Subcutaneous abdominal adipose tissue (tissue), 5 donors: ENCODE measurements around the gene LHFPL5.

ENCODE experiments used
- H3K27ac ChIP-seq: one replicate; pipeline ENCODE4 v1.7.0; 2013; ENCODE audit warnings: low read depth, mild to moderate bottlenecking, inconsistent platforms, low read length, moderate library complexity
- H3K27me3 ChIP-seq, 5 donors: one replicate each; pipeline ENCODE4 v1.7.0; 2013; ENCODE audit warnings: low read length in 5 of 5, inconsistent platforms in 1 of 5; ENCODE audit not compliant: control insufficient read depth in 5 of 5, insufficient read depth in 4 of 5
- H3K36me3 ChIP-seq, 5 donors: one replicate each; pipeline ENCODE4 v1.7.0; 2013; ENCODE audit warnings: low read length in 5 of 5; ENCODE audit not compliant: control insufficient read depth in 5 of 5, insufficient read depth in 5 of 5
- H3K4me1 ChIP-seq, 5 donors: one replicate each; pipeline ENCODE4 v1.7.0; 2013; ENCODE audit warnings: low read length in 5 of 5, mild to moderate bottlenecking in 3 of 5, moderate library complexity in 1 of 5; ENCODE audit not compliant: control insufficient read depth in 5 of 5, insufficient read depth in 5 of 5
- H3K4me3 ChIP-seq, 5 donors: one replicate each; pipeline ENCODE4 v1.7.0; 2013; ENCODE audit warnings: low read length in 5 of 5, low read depth in 1 of 5
- H3K9ac ChIP-seq, 5 donors: one replicate each; pipeline ENCODE4 v1.7.0; 2013; ENCODE audit warnings: low read length in 5 of 5, mild to moderate bottlenecking in 4 of 5, moderate library complexity in 3 of 5
- H3K9me3 ChIP-seq, 5 donors: one replicate each; pipeline ENCODE4 v1.7.0; 2013; ENCODE audit warnings: low read length in 5 of 5; ENCODE audit not compliant: control insufficient read depth in 5 of 5
- donor health status: healthy.
- donor health status: healthy.
- donor health status: healthy.
- donor health status: healthy.
- donor health status: healthy.

The LHFPL5 gene

DNA sequence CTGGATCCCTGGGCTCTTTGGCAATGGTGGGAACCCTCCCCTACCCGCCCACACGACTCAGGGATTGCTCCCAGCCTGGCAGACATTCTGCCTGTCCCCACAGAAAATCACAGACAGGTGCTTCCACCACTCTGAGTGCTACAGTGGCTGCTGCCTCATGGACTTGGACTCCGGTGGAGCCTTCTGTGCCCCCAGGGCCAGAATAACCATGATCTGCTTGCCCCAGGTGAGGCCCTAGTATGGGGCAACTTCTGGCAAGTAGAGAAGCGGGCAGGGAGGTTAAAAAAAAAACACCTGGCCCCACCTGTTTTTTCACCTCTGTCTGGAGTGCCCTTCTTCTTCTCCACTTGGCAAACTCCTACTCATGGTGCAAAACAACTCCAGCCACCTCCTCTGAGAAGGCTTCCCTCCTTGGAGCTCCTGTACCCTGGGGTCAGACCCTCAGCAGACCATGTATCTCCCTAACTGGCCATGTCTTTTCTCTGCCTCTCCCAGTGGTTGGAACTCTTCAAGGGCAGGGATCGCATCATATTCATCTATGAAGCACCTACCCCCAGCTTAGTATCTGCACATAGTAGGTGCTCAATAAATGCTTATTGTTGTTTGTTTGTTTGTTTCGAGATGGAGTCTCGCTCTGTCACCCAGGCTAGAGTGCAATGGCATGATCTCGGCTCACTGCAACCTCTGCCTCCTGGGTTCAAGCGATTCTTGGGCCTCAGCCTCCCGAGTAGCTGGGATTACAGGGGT, 27.6 kb upstream of the LHFPL5 start:
- Histone ChIP-seq H3K4me3 (no peak overlapping the region), H3K9ac (no peak overlapping the region), H3K27ac (no peak overlapping the region), H3K4me1 (peaks cover 0 to 10% (median 7%) of the 10 kb centered on the region in 5 donors), H3K36me3 (no peaks in the 10 kb centered on the region), H3K9me3 (no peaks in the 10 kb centered on the region), H3K27me3 (peaks cover 3 to 30% (median 19%) of the 10 kb centered on the region in 5 donors)

DNA sequence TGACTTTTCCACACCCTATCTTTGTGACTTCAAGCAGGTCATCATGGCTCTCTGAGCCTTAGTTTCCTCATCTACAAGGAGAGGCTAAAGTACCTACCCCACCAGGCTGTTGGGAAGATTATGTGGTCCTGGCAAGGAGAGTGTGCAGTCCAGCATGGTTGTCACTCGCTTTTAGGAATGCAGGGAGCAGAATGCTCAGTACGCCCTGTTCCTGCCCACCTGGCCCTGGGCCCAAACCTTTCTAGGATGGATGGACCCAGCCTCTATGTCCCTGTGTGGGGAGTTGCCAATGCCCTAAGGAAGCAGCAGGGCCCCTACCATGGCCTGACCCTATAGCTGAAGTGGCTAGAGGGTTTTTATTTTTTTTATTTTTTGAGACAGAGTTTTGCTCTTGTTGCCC, 26.7 kb upstream of the LHFPL5 start:
- Histone ChIP-seq H3K9me3 (no peaks in the 10 kb centered on the region), H3K4me3 (no peak overlapping the region), H3K4me1 (peaks cover 0 to 10% (median 7%) of the 10 kb centered on the region in 5 donors), H3K9ac (no peak overlapping the region), H3K27me3 (peaks cover 3 to 30% (median 18%) of the 10 kb centered on the region in 5 donors), H3K27ac (no peak overlapping the region), H3K36me3 (no peaks in the 10 kb centered on the region)

DNA sequence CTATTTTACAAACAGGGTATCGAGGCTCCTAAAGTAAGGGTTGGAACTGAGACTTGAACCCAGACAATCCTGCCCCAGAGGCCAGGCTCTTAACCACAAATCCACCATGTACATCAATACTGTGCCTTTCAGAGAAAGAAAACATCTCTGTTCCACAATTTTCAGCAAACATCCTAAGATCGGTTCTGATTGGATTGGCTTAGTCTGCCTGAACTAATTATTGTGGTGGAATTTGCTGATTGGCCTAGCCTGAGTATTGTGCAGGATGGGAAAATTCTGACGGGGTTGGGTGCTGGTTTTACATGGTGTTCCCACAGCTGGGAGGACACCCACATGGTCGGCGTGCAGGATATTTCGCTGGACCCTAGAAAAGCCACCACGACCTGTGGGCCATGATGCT, 24.4 kb upstream of the LHFPL5 start, which contains the start of gene CLPSL1:
Gene CLPSL1, plus strand, starts transcription at position 301 of the 400 bp plus-strand sequence. Its CDS starts 92 bp downstream, at position 393.
- Histone ChIP-seq H3K4me3 (no peak within 1 kb of the TSS), H3K4me1 (peaks cover 0 to 10% (median 7%) of the 10 kb centered on the region in 5 donors), H3K27me3 (peaks cover 3 to 22% (median 9%) of the 10 kb centered on the region in 5 donors), H3K9ac (no peak within 1 kb of the TSS), H3K27ac (no peak within 1 kb of the TSS), H3K36me3 (no peaks in the 10 kb centered on the region), H3K9me3 (no peaks in the 10 kb centered on the region)

DNA sequence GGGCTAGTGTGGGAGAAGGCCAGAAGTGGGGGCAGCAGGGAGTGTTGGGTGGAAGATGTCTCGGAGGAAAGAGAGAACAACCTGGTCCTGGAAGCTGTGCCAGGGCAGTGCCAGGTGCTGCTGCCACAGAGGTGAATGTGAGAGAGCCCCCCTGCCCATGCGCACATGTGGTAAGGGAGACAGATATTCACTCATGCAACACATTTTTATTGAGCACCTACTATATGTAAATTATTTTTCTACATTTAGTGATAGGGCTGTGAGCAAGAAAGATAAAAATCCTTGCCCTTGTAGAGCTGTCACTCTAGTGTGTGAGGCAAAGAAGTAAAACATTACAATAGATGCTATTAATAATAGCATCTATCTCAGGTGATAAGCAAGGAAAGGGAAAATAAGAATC, 23.9 kb upstream of the LHFPL5 start:
- H3K36me3 ChIP-seq, result no peaks in the 10 kb centered on the region
- H3K9me3 ChIP-seq, result no peaks in the 10 kb centered on the region
- H3K27me3 ChIP-seq, result peaks cover 6 to 24% (median 12%) of the 10 kb centered on the region in 5 donors
- no peak overlapping the region for H3K9ac ChIP-seq
- no peak overlapping the region for H3K4me3 ChIP-seq
- no peak overlapping the region for H3K27ac ChIP-seq
- peaks cover 0 to 7% (median 5%) of the 10 kb centered on the region in 5 donors for H3K4me1 ChIP-seq

GRCh38 chr6:35782424-35782823, 22.7 kb upstream of the LHFPL5 start:
- Histone ChIP-seq H3K9ac (no peak overlapping the region), H3K4me1 (peaks cover 0 to 6% (median 0%) of the 10 kb centered on the region in 5 donors), H3K27me3 (peaks cover 15 to 33% (median 18%) of the 10 kb centered on the region in 5 donors), H3K36me3 (no peaks in the 10 kb centered on the region), H3K27ac (no peak overlapping the region), H3K4me3 (no peak overlapping the region), H3K9me3 (no peaks in the 10 kb centered on the region)

GRCh38 chr6:35784200-35784599, 21.0 kb upstream of the LHFPL5 start:
- no peak overlapping the region for H3K9ac ChIP-seq
- no peak overlapping the region for H3K27ac ChIP-seq

DNA sequence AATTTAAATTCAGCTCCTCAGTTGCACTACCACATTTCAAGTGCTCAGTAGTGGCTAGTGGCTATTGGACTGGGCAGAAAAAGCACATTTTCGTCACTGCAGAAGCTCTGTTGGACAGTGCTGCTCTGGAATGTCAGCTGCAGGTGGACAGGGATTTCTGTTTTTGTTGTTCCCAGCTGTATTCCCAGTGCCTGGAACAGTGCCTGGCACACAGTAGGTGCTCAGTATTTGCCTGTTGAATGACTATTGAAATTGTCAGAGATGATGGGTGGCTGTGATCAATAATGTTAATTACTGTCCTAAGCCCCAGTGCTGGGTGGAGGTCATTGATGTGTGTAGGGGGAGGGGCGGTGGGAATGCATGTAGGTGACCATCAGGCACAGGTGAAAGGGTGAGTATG, 18.9 kb upstream of the LHFPL5 start:
- Histone ChIP-seq H3K9me3 (no peaks in the 10 kb centered on the region), H3K27ac (no peak overlapping the region), H3K4me1 (peaks cover 0 to 6% (median 0%) of the 10 kb centered on the region in 5 donors), H3K4me3 (no peak overlapping the region), H3K9ac (no peak overlapping the region), H3K27me3 (peaks cover 18 to 28% (median 24%) of the 10 kb centered on the region in 5 donors), H3K36me3 (no peaks in the 10 kb centered on the region)

More at GRCh38 chr6:35784200-35784599, 21.0 kb upstream of the LHFPL5 start:
- Histone ChIP-seq H3K9me3 (no peaks in the 10 kb centered on the region), H3K27me3 (peaks cover 18 to 34% (median 27%) of the 10 kb centered on the region in 5 donors), H3K4me3 (no peak overlapping the region), H3K4me1 (peaks cover 0 to 6% (median 0%) of the 10 kb centered on the region in 5 donors), H3K36me3 (no peaks in the 10 kb centered on the region)

DNA sequence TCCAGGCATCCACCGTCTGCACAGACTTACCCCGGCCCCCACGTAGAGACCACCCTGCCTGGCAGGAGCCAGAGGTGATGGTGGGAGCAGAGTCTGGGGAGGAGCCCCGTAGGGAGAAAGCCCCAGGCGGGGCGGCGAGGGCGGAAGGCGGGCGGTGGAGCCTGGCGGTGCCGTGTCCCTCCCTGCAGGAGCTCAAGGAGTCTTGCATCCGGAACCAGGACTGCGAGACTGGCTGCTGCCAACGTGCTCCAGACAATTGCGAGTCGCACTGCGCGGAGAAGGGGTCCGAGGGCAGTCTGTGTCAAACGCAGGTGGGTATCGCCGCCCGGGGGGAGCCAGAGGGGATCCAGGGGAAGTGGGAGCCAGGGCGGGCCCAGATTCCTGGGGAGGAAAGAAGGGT, 18.3 kb upstream of the LHFPL5 start:
- H3K27ac ChIP-seq, result no peak overlapping the region
- peak overlapping the region in 1 of 5 donors; percentile 29 for H3K4me3 ChIP-seq
- H3K9me3 ChIP-seq, result no peaks in the 10 kb centered on the region
- no peak overlapping the region for H3K9ac ChIP-seq
- peaks cover 18 to 28% (median 24%) of the 10 kb centered on the region in 5 donors for H3K27me3 ChIP-seq
- H3K4me1 ChIP-seq, result peaks cover 0 to 6% (median 0%) of the 10 kb centered on the region in 5 donors
- H3K36me3 ChIP-seq, result no peaks in the 10 kb centered on the region

- Histone ChIP-seq H3K36me3 (no peaks in the 10 kb centered on the region), H3K27me3 (peaks cover 18 to 25% (median 24%) of the 10 kb centered on the region in 5 donors), H3K27ac (no peak overlapping the region), H3K9ac (no peak overlapping the region), H3K4me3 (peak overlapping the region in 1 of 5 donors; percentile 29), H3K4me1 (peaks cover 0 to 6% (median 0%) of the 10 kb centered on the region in 5 donors), H3K9me3 (no peaks in the 10 kb centered on the region)
Observed at GRCh38 chr6:35787266-35788218, 17.6 kb upstream of the LHFPL5 start.
